MM.1S (cell line): ENCODE measurements around the gene PRB3.

ENCODE experiments used
- EZH2phosphoT487 ChIP-seq: fragments of 300-600 bp; sonication (generic); IDR thresholded peaks from 2 replicates; pipeline ENCODE4 v1.6.1; 2018; ENCODE audit warnings: antibody characterized with exemption, low read length
- TF ChIP-seq, protein P1 (sequence below): fragments of 300-600 bp; sonication (generic); IDR thresholded peaks from 2 replicates; pipeline ENCODE4 v1.5.1; 2016; ENCODE audit warnings: antibody characterized with exemption, low read length, mixed read lengths

DNA sequence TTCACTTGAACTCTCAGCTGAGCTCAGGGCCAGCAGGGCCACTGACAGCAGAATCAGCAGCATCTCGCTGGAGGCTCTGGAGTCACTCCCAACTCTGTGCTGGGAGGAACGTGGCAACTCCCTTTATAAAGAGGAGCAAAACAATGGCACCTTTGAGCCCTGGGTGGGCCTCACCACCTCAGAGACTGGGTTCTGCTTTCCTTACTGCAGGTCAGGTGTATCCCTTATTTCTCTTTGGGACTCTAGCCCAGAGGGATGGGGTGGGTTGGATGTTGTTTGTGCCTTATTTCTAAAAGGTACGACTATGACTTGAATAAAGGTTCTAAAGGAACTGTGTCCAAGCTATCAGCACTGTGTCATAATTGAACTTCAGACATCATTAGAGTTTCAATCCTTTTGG lies 40.8 kb upstream of the PRB3 start, which contains the start of gene PRB4:
- no peak for TF ChIP-seq EZH2phosphoT487
- TF ChIP-seq, protein P1, sequence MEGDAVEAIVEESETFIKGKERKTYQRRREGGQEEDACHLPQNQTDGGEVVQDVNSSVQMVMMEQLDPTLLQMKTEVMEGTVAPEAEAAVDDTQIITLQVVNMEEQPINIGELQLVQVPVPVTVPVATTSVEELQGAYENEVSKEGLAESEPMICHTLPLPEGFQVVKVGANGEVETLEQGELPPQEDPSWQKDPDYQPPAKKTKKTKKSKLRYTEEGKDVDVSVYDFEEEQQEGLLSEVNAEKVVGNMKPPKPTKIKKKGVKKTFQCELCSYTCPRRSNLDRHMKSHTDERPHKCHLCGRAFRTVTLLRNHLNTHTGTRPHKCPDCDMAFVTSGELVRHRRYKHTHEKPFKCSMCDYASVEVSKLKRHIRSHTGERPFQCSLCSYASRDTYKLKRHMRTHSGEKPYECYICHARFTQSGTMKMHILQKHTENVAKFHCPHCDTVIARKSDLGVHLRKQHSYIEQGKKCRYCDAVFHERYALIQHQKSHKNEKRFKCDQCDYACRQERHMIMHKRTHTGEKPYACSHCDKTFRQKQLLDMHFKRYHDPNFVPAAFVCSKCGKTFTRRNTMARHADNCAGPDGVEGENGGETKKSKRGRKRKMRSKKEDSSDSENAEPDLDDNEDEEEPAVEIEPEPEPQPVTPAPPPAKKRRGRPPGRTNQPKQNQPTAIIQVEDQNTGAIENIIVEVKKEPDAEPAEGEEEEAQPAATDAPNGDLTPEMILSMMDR: no peak
